Chondrocyte (in vitro differentiated cells): ENCODE measurements around the gene TBXAS1. TPM values are rescaled to one million over a fixed set of nuclear protein-coding genes. Genes with fewer than 3 reads are reported as not detected.

Source experiments
- DNase-seq: peaks from one replicate; pipeline ENCODE4 v3.0.0; 2021; ENCODE audit warnings: mixed read lengths, low spot score
- H3K27ac Mint-ChIP-seq: one replicate; pipeline ENCODE4 v1.8.0; 2021; ENCODE audit warnings: mild to moderate bottlenecking, moderate library complexity, mixed read lengths; ENCODE audit not compliant: unreplicated experiment
- H3K27me3 Mint-ChIP-seq: 2 replicates; pipeline ENCODE4 v1.8.0; 2021; ENCODE audit warnings: low read depth, mixed read lengths
- H3K36me3 Mint-ChIP-seq: 2 replicates; pipeline ENCODE4 v1.8.0; 2021; ENCODE audit warnings: low read depth, mixed read lengths
- H3K4me1 Mint-ChIP-seq: 2 replicates; pipeline ENCODE4 v1.8.0; 2021; ENCODE audit warnings: low read depth, mild to moderate bottlenecking, mixed read lengths
- H3K4me3 Mint-ChIP-seq: one replicate; pipeline ENCODE4 v1.8.0; 2021; ENCODE audit warnings: mild to moderate bottlenecking, moderate library complexity, mixed read lengths; ENCODE audit not compliant: unreplicated experiment
- H3K9me3 Mint-ChIP-seq: 2 replicates; pipeline ENCODE4 v1.8.0; 2021; ENCODE audit warnings: low read depth, mixed read lengths
- CTCF ChIP-seq: fragments of 200-600 bp; sonication (generic); IDR thresholded peaks from 2 replicates; pipeline ENCODE4 v1.5.0; 2021; ENCODE audit warnings: antibody characterized with exemption, mild to moderate bottlenecking, moderate library complexity
- total RNA-seq: library from RNA; stranded (reverse); gene quantifications from 3 replicates; pipeline ENCODE4 v1.2.1, GENCODE V29; 2021

TBXAS1 gene
- total RNA-seq, 1 donor from 2014 or later: 2.4 TPM

- peaks cover 17% of the 10 kb centered on the region for H3K4me1 Mint-ChIP-seq
- H3K27me3 Mint-ChIP-seq: peaks cover 2% of the 10 kb centered on the region
- no peak overlapping the region for H3K4me3 Mint-ChIP-seq
- no peak for TF ChIP-seq CTCF
- DNase-seq: no peak
- peaks cover 2% of the 10 kb centered on the region for H3K36me3 Mint-ChIP-seq
- no peaks in the 10 kb centered on the region for H3K9me3 Mint-ChIP-seq
- no peak overlapping the region for H3K27ac Mint-ChIP-seq
Observed at GRCh38 chr7:139895141-139895829, 66.2 kb downstream of the TBXAS1 start.

GRCh38 chr7:139896288-139896687 is 67.2 kb downstream of the TBXAS1 start:
- Mint-ChIP-seq H3K4me3 (no peak overlapping the region), H3K4me1 (peaks cover 17% of the 10 kb centered on the region), H3K9me3 (no peaks in the 10 kb centered on the region), H3K27ac (no peak overlapping the region), H3K36me3 (peaks cover 2% of the 10 kb centered on the region), H3K27me3 (peaks cover 2% of the 10 kb centered on the region)
- no peak for DNase-seq
- TF ChIP-seq CTCF: no peak

- no peak overlapping the region for H3K4me3 Mint-ChIP-seq
- no peak overlapping the region for H3K27ac Mint-ChIP-seq
- peaks cover 2% of the 10 kb centered on the region for H3K36me3 Mint-ChIP-seq
- no peak for TF ChIP-seq CTCF
- H3K27me3 Mint-ChIP-seq: peaks cover 2% of the 10 kb centered on the region
- H3K9me3 Mint-ChIP-seq: no peaks in the 10 kb centered on the region
- no peak for DNase-seq
- H3K4me1 Mint-ChIP-seq: peaks cover 17% of the 10 kb centered on the region
Observed at GRCh38 chr7:139896831-139897230, 67.8 kb downstream of the TBXAS1 start.

GRCh38 chr7:139897422-139898090 is 68.5 kb downstream of the TBXAS1 start:
- Mint-ChIP-seq H3K4me1 (peaks cover 17% of the 10 kb centered on the region), H3K36me3 (peaks cover 2% of the 10 kb centered on the region), H3K4me3 (no peak overlapping the region), H3K27me3 (peaks cover 2% of the 10 kb centered on the region), H3K27ac (no peak overlapping the region), H3K9me3 (no peaks in the 10 kb centered on the region)
- DNase-seq: no peak
- TF ChIP-seq CTCF: no peak

- no peak overlapping the region for H3K27ac Mint-ChIP-seq
- H3K27me3 Mint-ChIP-seq: peaks cover 2% of the 10 kb centered on the region
- no peak for DNase-seq
- H3K36me3 Mint-ChIP-seq: peaks cover 2% of the 10 kb centered on the region
- no peak for TF ChIP-seq CTCF
- H3K9me3 Mint-ChIP-seq: peaks cover 8% of the 10 kb centered on the region
- H3K4me3 Mint-ChIP-seq: no peak overlapping the region
- H3K4me1 Mint-ChIP-seq: peaks cover 14% of the 10 kb centered on the region
Observed at GRCh38 chr7:139898483-139898882, 69.4 kb downstream of the TBXAS1 start.
